Ishikawa (cell line): ENCODE results near the gene ARHGAP42.

ENCODE experiments used
- CEBPB ChIP-seq: IDR thresholded peaks from 2 replicates; pipeline ENCODE4 v1.6.1; 2012
- CREB1 ChIP-seq: IDR thresholded peaks from 2 replicates; pipeline ENCODE4 v1.6.1; 2012; ENCODE audit warnings: low read depth
- EP300 ChIP-seq: IDR thresholded peaks from 2 replicates; pipeline ENCODE4 v1.6.1; 2012; ENCODE audit warnings: borderline replicate concordance
- FOXM1 ChIP-seq: IDR thresholded peaks from 2 replicates; pipeline ENCODE4 v1.6.1; 2012; ENCODE audit warnings: low read depth, borderline replicate concordance
- MAX ChIP-seq: IDR thresholded peaks from 2 replicates; pipeline ENCODE4 v1.6.1; 2012
- NFIC ChIP-seq: IDR thresholded peaks from 2 replicates; pipeline ENCODE4 v1.6.1; 2012
- RAD21 ChIP-seq: IDR thresholded peaks from 2 replicates; pipeline ENCODE4 v1.6.1; 2012; ENCODE audit warnings: low read depth
- TAF1 ChIP-seq: IDR thresholded peaks from 2 replicates; pipeline ENCODE4 v1.6.1; 2012; ENCODE audit warnings: low read depth, mild to moderate bottlenecking
- USF1 ChIP-seq: IDR thresholded peaks from 2 replicates; pipeline ENCODE4 v1.6.1; 2012
- YY1 ChIP-seq: IDR thresholded peaks from 2 replicates; pipeline ENCODE4 v1.6.1; 2012; ENCODE audit warnings: low read depth
- ZBTB7A ChIP-seq: IDR thresholded peaks from 2 replicates; pipeline ENCODE4 v1.6.1; 2012; ENCODE audit warnings: low read depth
- TF ChIP-seq, protein P1 (sequence below): IDR thresholded peaks from 2 replicates; pipeline ENCODE4 v1.6.1; 2012; ENCODE audit warnings: low read depth, mild to moderate bottlenecking

- no peak for TF ChIP-seq CREB1
- TF ChIP-seq TAF1, result no peak
- TF ChIP-seq, protein P1, sequence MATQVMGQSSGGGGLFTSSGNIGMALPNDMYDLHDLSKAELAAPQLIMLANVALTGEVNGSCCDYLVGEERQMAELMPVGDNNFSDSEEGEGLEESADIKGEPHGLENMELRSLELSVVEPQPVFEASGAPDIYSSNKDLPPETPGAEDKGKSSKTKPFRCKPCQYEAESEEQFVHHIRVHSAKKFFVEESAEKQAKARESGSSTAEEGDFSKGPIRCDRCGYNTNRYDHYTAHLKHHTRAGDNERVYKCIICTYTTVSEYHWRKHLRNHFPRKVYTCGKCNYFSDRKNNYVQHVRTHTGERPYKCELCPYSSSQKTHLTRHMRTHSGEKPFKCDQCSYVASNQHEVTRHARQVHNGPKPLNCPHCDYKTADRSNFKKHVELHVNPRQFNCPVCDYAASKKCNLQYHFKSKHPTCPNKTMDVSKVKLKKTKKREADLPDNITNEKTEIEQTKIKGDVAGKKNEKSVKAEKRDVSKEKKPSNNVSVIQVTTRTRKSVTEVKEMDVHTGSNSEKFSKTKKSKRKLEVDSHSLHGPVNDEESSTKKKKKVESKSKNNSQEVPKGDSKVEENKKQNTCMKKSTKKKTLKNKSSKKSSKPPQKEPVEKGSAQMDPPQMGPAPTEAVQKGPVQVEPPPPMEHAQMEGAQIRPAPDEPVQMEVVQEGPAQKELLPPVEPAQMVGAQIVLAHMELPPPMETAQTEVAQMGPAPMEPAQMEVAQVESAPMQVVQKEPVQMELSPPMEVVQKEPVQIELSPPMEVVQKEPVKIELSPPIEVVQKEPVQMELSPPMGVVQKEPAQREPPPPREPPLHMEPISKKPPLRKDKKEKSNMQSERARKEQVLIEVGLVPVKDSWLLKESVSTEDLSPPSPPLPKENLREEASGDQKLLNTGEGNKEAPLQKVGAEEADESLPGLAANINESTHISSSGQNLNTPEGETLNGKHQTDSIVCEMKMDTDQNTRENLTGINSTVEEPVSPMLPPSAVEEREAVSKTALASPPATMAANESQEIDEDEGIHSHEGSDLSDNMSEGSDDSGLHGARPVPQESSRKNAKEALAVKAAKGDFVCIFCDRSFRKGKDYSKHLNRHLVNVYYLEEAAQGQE, result no peak
- no peak for TF ChIP-seq ZBTB7A
- no peak for TF ChIP-seq YY1
- TF ChIP-seq NFIC, result no peak
- TF ChIP-seq MAX, result no peak
- no peak for TF ChIP-seq EP300
- no peak for TF ChIP-seq RAD21
- no peak for TF ChIP-seq FOXM1
- TF ChIP-seq CEBPB, result no peak
- TF ChIP-seq USF1, result no peak
These were observed 249.7 kb downstream of the ARHGAP42 start for GRCh38 chr11:100936781-100937180.
